HG02588 (cell line): ENCODE results near the gene TAF12.
"Not testable (repeated sequence)": the region's sequence is repeated elsewhere in the genome, so short reads cannot be mapped to it uniquely, and the experiment has no call there.

ENCODE experiments used
- ATAC-seq: cut with Tn5 transposase; IDR thresholded peaks from one replicate; pipeline ENCODE4 v1.9.1; 2021; ENCODE audit warnings: mild to moderate bottlenecking, moderate library complexity; ENCODE audit not compliant: unreplicated experiment

The TAF12 gene, protein sequence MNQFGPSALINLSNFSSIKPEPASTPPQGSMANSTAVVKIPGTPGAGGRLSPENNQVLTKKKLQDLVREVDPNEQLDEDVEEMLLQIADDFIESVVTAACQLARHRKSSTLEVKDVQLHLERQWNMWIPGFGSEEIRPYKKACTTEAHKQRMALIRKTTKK

DNA sequence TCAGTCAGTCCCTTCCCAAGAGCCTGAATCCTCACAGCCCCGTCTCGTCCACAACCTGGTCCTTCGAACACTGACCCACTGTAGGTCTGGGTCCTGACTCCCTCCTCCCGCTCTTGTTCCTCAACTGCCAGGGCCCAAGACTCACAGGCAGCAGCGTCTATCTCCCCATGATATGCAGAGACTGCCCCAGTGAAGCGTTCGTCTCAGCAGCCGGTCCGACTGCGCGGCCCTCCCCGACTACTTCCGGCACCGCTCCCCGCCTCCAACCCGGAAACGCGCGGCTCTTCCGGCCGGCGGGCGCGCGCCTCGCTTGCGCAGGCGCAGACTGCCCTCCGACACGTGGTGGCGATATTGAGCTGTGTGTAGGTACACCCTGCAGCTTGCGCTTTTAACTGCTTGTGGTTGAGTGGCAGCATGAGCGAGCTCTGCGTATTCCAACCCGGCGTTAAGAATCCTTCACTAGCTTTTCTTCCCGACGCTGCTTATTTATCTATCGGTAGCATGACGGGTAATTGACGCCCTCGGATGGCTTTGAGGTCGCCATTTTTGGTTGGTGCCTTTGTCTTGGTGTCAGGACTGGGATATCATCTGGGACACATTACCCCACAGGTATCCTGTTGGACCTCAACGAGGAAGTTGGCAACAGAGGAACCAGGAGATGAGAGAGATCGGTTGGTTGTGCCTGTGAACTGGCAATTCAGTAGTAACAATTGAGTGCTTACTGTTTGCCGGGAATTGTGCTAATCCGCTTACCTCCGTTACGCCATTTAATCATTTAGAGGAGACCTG lies at the start of gene TAF12:
Gene TAF12 (minus strand): TSS at position 221 of the 789 bp plus-strand sequence. CDS start 20,986 bp downstream, outside the sequence.
- ATAC-seq = peak; percentile 78

DNA sequence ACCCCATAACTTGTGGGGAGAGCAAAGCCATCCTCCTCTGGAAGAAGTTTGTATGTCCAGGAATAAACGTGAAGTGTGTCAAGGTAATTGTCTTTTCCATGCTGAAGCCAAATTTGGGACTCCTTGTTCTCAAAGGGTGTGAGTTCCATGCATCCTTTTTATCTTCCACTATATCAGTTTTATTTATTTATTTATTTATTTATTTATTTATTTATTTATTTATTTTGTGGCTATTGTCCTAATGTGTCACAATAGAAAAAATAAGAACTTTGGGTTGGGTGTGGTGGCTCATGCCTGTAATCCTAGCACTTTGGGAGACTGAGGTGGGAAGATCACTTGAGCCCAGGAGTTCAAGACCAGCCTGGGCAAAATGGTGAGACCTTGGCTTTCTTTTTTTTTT lies 48.8 kb upstream of the TAF12 start:
- not testable (repeated sequence) for ATAC-seq

DNA sequence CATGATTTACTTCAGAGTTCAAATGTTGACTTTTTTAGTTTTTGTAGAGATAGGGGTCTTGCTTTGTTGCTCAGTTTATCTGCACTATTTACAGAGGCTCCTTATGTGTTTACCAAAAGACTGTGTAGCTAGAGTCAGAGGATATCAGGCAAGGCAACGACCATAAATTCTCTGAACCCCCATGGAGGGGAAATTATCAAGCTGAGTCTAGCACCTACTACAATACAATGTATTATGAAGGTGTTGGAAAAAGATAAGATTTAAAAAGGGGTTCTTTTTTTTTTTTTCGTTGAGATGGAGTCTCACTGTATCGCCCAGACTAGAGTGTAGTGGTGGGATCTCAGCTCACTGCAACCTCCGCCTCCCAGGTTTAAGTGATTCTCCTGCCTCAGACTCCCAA lies 42.1 kb upstream of the TAF12 start:
- no peak for ATAC-seq

DNA sequence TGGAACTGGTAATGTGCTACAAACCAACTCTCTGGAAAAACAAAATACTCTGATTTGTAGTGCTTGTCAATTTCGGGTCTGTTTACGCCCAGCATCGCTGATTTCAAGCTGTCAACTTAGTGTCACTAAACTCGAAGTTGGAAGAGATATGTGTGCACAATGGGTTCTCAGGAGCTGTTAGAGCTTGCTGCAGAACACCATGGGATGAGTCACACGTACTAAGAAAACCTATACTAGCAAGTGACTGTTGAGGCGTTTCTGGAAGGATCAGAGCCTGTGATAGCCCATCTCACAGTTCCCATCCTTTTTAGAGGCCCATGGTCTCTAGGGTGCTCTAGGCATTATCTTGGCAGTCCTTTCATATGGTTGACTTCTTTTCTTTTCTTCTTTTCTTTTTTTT lies 40.0 kb upstream of the TAF12 start:
- ATAC-seq = no peak

DNA sequence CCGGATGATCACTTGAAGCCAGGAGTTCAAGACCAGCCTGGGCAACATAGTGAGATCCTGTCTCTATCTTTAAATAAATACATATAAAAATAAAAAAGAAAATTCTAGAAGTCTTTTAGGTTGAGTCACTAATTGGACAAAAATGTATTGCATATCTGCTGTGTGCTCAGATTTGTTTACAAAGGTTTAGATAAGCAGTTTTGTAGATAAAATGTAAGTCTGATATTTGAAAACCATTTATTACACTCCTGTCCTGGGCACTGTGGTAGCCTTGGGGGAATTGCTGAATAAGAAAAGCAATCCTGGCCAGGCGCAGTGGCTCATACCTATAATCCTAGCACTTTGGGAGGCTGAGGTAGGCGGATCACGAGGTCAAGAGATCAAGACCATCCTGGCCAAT lies 37.3 kb upstream of the TAF12 start:
- no peak for ATAC-seq

DNA sequence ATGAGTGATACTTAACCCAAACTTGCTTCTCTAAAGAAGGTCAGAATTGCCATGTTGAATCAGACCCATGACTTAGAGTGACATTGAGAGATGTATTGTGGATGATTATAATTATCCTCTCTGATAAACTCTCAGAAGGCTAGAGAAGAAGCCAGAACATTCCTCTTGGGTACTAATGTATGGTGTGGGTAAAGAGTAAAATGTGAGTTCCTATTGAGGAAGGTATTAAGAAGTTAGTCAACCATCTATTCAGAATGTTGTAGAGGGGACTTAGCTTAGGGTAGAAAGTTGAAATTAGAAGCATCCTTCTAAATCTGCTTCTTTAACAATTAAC lies 33.0 kb upstream of the TAF12 start:
- no peak for ATAC-seq

DNA sequence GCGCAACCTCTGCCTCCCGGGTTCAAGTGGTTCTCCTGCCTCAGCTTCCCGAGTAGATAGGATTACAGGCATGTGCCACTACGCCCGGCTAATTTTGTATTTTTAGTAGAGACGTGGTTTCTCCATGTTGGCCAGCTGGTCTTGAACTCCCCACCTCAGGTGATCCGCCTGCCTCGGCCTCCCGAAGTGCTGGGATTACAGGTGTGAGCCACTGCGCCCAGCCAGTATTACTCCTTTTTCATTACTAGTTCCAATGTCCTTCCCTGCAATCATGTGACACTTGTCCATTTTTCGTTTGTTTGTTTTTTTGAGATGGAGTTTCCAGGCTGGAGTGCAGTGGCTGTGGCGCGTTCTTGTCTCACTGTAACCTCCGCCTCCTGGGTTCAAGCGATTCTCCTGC lies 30.1 kb upstream of the TAF12 start:
- not testable (repeated sequence) for ATAC-seq

DNA sequence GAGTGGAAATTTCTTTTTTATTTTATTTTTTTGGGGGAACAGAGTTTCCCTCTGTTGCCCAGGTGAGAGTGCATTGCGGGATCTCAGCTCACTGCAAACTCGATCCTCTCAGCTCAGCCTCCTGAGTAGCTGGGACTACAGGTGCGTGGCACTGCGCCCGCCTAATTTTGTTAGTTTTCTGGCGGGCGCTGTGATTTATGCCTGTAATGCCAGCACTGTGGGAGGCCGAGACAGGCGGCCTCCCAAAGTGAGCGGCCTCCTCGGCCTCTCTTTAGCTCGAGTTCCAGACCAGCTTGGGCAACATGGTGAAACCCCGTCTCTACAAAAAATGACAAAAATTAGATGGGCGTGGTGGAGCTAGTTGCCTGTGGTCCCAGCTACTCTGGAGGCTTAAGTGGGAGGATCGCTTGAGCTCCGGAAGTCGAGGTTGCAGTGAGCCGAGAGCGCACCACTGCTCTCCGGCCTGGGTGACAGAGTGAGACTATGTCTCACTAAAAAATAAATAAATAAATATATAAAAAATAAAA lies 28.4 kb upstream of the TAF12 start:
- no peak for ATAC-seq

DNA sequence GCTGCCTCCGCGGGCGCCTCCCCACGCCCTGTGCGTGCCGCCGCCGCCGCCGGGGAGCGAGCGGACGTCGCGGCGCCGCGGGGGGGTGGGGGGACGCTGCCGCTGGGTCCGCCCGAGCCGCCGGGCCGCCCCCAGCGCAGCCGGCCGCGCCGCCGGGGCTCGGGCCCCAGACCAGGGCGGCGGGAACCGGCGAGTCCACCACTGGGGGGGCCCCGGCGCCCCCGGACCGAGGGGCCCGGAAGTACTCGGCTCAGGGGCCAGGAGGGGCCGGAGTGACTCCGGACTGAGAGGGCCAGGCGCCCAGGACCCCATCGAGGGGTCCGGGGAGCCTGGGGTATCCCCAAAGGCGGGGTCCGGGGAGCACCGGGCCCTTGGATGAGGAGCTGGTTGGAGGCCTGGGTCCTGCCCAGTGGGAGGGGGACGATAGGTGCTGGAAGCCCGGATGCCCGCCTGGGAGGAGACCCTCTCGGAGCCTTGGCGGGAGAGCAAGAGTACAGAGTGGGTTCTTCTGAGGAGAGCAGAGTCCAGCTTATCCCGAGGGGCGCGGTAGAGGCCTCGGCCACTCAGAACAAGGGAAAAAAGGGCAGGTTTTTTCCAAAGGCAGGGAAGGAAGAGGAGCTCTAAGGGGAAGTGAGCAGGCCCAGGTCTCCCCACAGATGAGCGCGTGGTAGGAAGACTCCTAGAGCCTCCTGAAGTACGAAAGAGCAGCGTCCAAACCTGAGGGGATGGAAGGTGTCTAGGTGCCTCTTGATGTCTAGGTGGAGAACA lies 26.3 kb upstream of the TAF12 start:
- peak; percentile 60 for ATAC-seq

DNA sequence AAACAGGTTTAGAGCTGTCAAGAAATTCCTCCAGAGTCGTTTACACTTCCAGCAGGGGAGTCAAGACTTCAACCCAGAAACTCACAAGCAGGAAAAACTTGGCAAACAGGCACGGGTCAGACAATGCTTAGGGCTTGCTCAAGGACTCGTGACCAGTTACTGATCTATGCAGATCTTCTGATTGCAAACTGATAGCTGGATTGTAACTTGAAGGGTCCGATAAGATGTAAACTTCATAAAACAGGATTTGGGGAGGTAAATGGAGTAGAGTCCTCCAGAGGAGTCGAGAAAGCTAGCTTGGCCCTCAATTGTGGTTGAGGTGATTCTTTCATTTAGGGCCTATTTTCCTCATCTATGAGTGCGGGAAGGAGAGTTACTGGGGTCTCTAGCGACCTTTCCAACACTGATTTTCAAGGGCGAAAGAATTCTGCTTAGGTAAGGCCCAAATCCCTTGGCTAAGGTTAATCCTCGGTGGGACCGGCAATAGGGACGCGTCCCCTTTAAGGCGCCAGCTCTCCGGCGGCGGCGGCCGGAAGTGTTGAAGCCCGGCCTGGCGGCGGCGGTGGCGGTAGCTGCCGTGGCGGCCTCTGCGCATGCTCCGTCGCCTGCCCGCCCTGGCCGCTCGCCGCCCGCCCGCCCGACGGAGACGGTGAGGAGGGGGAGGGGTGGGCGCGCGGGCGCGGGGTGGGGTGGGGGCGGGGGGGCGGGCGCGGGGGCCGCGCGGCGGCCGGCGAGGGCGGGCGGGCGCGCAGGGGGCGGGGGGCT lies 25.5 kb upstream of the TAF12 start, which contains the start of gene GMEB1:
Gene GMEB1 (plus strand): TSS at position 594 of the 765 bp plus-strand sequence. CDS start 14,829 bp downstream, outside the sequence.
- peak; percentile 74 for ATAC-seq

DNA sequence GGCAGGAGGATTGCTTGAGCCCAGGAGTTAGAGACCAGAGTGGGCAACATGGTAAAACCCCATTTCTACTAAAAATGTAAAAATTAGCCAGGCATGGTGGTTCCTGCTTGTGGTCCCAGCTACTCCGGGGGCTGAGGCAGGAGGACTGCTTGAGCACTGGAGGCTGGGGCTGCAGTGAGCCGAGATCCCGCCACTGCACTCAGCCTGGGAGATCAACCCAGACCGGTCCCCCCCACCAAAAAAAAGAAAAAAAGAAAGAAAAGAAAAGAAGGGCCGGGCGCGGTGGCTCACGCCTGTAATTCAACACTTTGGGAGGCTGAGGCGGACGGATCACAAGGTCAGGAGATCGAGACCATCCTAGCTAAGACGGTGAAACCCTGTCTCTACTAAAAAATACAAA lies 23.9 kb upstream of the TAF12 start:
- ATAC-seq = no peak

DNA sequence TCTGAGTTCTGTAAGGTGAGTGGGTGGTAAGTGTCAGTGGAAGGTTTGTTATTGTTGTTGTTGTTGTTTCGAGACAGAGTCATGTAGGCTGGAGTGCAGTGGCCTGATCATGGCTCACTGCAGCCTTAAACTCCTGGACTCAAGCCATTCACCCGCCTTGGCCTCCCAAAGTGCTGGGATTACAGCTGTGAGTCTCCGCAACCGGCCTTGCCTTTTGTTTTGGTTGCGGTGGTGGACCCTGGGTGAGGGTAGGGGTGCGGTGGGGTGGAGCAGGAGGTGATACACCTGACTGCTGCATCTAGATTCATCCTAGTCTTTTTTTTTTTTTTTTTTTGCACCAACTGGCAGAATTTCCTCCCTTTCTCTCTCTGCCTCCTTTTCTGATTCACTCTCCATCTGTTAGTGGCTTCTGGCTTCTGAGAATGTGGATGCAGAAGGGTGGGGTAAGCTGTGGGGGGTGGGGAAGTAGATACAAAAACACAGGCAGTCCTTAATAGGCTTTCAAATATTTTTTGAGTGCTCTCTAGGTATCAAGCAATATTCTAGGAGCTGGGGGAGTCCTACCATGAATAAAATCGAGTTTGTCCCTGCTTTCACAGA lies 21.1 kb upstream of the TAF12 start:
- ATAC-seq = no peak

DNA sequence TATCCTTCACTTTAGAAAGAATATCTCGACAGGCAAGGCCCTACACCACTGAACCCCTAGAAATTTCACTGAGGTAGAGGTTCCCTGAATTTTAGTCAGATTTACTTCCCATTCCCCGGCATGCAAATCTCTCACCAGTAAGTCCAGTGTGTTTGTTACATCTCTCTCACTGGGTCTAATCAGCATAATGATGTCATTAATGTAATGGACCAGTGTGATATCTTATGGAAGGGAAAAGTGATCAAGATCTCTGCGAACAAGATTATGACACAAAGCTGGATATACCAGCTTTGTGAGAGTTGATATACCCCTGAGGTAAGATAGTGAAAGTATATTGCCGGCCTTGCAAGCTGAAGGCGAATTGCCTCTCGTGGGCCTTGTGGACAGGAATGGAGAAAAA lies 13.5 kb upstream of the TAF12 start:
- ATAC-seq = no peak

DNA sequence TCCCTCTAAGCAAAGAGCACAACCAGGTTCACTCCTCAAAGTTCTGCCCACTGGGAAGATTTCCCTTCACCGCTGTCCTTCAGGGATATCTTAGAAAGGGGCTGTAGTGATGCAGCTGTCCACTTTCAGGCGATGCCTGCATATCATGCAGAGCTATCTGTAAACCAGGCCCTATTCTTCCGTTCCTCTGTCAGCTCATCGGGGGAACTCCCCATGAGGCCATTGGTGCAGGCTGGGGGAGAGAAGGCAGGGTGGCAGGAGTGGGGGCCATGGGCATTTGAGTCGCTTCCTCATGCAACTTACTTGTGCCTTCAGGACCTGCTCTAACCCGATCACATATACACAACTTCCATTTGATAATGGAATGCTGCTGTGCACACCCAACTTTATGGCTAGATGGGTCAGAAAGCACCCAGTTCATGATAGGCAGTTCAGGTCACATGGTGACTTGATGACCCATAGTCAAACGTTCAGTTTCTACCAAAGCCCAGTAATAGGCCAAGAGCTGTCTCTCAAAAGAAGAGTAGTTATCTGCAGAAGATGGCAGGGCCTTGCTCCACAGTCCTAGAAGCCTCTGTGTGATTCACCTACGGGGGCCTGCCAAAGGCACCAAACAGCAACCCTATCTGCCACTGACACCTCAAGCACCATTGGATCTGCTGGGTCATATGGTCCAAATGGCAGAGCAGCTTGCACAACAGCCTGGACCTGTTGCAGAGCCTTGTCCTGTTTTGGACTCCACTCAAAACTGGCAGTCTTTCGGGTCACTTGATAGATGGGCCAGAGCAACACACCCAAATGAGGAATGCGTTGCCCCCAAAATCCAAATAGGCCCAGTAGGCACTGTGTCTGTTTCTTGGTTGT lies 12.8 kb upstream of the TAF12 start:
- ATAC-seq = not testable (repeated sequence)

DNA sequence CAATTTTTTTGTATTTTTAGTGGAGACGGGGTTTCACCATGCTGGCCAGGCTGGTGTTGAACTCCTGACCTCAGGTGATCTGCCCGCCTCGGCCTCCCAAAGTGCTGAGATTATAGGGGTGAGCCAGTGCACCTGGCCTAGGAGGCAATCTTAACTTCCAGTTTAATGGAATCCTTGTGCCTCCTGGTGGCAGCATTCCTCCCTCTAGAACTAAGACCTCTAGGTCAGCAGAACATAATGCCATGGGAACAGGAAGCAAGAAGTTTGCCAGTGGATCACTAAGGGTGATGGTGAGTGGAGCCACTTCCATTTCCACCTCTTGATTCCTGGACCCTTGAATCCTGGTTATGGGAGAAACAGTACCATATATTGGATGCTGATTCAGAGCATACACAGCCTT lies 11.0 kb upstream of the TAF12 start:
- not testable (repeated sequence) for ATAC-seq

DNA sequence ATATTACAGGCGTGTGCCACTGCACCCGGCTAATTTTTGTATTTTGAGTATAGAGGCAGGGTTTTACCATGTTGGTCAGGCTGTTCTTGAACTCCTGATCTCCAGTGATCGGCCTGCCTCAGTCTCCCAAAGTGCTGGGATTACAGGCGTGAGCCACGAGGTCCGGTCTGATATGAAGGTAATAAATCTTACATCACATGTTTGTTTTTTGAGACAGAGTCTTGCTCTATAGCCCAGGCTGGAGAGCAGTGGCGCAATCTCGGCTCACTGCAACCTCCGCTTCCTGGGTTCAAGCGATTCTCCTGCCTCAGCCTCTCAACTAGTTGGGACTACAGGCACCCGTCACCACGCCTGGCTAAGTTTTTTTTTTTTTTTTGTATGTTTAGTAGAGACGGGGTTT lies 10.2 kb upstream of the TAF12 start:
- ATAC-seq = not testable (repeated sequence)

DNA sequence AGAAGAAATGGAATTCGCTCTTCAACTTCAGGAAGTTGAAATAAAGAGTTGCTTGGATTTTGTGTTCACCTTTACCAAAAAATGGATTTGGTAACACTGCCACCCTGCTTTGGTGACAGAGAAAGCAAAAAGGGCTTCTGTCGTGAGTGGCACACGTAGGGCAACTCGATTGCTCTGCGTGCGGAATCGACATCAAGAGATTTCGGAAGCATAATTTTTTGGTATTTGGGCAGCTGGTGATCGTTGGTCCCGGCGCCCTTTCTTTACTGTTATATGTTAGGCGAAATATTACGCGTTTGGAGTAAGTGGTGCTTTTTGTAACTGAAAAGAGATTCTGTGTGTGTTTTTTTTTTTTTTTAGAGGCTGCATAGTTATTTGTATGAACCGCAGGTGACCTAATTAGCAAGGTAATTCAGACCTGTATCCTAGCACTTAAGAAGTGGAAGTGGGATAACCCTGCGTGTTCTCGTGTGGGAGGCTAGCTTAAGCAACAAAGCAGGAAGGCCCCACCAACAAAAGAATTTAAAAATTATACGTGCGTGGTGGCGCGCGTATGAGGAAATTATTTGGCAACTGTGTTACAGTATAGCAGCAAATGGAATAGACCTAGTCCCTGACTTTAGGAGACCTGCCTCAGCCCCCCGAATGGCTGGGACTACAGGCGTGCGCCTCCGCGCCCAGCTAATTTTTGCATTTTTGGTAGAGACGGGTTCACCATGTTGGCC lies 5.8 kb upstream of the TAF12 start, which contains the start of gene RNU11:
Gene RNU11 (plus strand): TSS at position 127 of the 725 bp plus-strand sequence.
- peak; percentile 60 for ATAC-seq

DNA sequence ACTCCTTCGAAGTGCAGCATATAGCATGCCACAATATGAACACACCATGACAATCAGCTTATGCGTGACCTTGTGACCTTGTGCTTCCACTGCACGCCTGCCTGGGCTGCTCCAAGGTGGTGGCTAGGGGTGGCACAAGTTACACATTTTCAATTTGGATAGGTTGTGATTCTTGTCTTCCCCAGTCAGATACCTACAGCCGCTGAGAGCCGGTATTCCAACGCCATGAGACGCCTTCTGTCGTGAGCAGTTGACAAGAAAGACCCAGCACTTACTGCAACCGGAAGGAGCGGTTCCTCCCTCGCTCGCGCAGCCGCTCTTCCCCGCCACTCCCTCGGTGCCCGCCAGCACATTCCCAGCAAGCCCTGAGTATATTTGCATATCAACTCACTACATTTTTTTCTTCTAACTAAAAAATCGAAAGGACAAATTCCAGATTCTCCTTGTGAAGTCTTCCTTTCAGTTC lies 5.2 kb upstream of the TAF12 start:
- peak; percentile 64 for ATAC-seq

DNA sequence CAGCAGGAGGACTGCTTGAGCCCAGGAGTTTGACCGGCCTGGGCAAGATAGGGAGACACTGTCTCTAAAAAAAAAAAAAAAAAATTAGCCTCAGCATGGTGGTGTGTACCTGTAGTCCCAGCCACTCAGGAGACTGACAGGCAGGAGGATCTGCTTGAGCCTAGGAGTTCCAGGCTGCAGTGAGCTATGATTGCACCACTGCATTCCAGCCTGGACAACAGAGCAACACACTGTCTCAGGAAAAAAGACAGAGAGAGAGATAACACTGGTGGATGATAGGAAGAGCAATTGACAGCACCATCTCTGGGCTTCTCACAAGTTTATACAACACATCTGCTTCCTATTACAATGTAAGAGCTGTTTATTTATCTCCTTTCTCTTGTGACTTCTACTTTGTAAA lies 3.2 kb upstream of the TAF12 start:
- no peak for ATAC-seq
